GM18517 (cell line): ENCODE data around the gene NAV2.
A peak's percentile ranks its signal among the peaks of the same experiment; 100 is the strongest.
"Not testable (repeated sequence)": the region's sequence is repeated elsewhere in the genome, so short reads cannot be mapped to it uniquely, and the experiment has no call there.

ENCODE experiments used
- ATAC-seq: cut with Tn5 transposase; IDR thresholded peaks from one replicate; pipeline ENCODE4 v1.9.1; 2021; ENCODE audit warnings: mild to moderate bottlenecking, moderate library complexity; ENCODE audit not compliant: unreplicated experiment

Gene NAV2

DNA sequence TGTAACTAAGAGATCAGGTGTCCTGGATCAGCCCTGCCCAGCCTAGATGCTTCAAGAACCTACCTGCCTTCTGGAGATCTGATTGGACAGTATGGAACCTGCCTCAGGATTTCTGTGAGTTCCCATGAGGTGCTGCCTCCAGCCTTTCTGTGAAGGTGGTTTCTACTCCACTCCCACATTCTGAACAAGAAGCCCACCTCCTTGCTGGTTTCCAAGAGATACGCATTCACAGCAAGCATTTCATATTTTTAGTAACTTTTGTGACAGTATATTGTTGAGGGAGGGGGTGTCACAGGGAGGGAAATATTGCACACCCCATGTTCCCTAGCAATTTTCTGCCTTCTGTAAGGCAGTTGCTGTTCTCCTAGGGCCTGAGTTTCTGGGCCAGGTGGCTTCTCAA is 204.4 kb downstream of the NAV2 start:
- ATAC-seq, result no peak

DNA sequence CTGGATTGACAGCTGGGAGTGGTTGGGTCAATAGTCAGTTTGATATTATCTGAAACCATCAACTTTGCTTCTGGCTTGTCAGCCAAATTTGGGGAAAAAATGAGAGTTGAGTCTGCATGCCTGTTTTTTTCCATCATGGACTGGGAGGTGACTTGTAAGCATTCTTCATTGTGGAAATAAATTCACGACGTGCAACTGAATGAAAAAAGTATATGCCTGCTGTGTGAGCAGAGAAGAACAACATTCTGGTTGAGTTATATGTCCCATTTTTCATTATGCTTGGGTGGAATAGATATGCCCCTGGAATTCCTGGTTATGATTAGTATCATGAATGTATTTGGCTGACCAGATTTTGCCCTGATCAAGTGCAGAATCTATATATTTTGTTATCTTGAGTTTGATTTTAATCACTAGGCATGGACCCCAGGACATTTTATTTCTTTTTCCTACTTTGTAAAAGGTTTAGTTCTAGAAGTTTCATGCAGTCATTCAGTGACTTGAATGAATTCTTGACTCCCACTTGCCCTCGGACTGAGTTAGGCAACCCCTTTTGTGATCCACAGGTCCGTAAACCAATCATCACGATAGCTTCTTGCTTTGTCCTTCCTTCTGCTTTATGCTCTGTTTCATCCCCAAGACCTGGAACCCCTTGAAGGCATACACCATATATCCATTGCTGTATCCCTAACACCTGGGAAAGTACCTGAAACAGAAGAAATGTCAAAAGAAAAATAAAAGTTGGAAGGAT is 205.8 kb downstream of the NAV2 start:
- ATAC-seq, result no peak

DNA sequence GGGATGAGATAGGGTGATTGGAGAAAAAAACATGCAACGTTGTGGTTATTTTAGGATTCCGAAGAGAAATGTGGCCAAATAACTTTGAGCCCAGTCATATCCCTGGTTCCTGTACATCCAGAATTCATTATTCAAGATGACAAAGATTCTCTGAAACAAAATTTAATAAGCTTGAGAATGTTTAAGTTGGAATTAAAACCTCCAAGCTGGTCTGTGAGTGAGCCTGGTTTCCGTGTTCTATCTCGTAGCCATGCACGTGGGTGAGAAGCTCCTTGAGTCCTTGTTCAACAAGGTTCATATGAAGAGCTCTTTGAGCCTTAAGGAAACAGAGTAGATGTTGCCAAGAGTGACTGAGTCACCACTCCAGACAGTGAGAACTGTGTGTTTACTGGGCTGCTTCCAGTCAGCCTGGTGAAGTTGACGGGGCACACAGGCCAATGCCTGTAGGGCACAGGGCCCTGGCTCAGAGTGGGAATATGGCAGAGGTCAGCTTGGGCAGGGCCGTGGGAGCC is 206.5 kb downstream of the NAV2 start:
- no peak for ATAC-seq

DNA sequence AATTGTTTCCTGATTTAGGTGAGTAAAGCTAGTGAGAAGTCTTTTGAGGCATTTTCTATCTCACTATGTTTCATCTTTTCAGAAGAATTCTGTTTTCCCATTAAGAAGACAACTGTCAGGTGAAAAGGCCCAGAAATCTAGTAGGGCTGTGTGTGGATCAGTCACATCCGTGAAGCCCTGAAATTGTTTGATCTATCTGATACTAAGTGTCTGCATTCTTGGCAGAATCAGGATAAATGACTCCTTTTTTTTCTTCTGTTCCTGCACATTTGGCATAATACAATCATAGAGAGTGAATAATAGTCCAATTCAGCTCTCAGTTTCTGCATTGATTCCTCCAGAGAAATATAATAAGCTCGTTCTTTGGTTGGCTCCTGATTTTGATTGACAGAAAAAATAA is 208.3 kb downstream of the NAV2 start:
- ATAC-seq, result no peak

DNA sequence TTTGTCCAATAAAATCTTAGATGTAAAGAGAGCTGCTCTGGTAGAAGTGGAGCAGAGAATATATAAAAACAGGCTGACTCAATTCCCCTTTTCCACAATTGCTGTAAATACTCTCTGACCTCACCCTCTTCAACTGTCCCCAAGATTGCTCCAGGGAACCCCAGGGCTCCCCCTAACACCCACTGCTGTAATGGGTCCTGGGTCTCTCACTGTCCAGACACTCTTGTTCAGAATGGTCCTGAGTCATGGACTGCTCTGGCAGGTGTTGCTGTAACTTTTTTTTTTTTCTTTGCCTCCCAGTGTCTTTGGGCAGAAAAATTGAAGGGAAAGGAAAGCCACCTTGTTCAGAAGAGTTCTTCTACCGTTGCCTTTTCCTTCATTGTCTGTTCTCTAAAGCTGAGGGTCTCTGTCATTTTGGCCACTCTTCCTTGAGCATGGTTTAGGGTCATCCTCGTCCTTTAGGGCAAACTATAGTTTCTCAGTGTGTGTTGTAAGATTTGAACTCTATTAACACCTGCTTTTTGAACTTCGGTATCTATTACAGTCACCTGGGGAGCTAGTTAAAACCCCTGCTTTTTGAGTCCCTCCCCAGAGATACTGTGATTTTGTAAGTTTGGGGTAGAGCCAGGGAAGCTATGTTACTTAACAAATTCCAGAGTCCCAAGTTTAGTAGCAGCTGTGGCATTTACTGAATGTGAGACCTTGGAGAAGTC is 209.5 kb downstream of the NAV2 start:
- ATAC-seq, result no peak

DNA sequence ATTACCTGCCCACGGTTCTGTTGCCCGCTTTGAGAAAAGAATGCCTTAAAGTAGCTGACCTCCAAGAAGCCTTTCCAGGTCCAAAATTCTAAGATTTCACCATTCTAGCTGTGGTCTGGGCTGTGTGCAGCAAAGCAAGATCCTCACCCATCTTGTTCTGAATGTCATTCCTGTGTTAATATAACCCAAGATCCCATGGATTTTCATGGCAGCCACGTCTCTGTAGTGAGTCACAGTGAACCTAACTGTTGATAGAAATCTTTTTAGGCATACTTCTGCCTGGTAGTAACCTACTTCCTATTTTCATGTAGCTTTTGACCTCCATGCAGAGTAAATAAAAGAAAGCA is 210.0 kb downstream of the NAV2 start:
- ATAC-seq, result no peak

DNA sequence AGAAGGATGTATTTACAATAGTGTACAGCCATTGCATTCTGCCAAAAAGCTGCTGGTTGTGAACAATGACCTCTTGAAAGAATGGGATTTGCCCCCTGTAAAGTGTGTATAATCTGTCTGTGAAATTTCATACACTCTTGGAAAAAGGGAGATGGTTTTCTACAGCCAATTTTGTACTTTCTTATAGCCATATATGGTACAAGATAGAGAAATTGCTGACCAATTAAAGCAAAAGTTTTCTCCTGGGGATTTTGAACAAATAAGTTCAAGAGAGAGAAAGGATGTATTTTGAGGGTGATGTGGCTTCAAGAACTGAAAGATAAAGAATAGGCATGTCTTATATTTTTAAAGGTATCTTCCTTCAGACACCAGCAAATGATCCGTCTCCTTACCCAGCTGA is 211.0 kb downstream of the NAV2 start:
- ATAC-seq, result no peak

DNA sequence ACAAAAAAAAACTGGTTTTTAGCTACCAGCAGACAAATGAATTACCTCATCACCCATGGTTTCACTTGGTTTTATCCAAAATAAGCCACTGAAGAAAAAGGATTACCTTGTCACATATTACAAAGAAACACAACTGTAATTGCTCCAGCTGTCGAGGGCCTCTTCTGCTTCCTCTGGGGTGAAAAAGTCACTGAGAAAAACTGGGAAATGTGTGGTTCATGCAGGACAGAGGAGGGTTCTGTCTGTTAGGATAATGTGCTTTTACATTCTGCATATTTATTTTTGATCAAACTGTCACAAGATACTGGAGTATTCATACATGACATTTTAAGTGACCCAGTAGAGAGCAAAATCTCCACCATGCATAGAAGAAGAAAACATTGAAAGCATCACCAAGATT is 211.7 kb downstream of the NAV2 start:
- no peak for ATAC-seq

DNA sequence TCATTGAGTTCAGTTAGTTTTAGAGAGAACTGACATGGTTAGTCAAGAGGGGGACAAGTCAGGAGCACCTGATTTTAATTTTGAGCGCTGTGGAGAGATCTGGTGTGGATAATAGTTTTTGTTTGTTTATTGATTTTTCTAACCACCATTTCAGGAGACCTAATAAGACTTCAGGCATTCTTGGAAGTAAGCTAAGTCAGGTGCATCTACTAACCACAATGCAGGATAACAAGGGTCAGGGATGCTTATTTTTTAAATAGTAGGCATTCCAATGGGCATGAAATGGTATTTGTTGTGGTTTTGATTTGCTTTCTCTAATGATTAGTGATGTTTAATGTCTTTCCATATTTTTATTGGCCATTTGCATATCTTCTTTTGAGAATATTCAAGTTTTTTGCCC is 212.1 kb downstream of the NAV2 start:
- ATAC-seq, result no peak

DNA sequence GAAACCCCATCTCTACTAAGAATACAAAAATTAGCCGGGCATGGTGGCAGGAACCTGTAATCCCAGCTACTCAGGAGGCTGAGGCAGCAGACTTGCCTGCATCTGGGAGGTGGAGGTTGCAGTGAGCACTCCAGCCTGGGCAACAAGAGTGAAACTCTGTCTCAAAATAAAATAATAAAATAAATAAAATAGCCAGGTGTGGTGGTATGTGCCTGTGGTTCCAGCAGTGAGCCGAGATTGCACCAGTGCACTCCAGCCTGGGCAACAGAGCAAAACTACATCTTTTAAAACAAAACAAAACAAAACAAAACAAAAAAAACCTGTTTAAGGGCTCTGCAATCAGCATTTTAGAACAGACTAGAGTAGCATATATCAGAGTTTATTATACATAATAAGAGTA is 214.8 kb downstream of the NAV2 start:
- not testable (repeated sequence) for ATAC-seq

DNA sequence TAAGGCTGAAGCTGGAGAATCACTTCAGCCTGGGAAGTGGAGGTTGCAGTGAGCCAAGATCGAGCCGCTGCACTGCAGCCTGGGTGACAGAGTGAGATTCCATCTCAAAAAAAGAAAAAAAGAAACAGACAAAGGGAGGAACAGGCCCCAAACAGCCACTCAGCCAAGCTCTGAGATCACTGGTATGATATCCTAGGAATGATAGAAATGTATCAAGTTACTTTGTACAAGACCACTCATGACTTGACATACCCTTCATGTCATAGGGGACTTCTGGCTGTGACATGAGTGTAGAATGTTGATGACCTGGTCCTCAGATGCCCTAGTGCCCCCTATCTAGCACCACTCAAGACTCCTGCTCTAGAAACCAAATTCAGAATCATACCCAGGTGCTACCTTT is 216.5 kb downstream of the NAV2 start:
- ATAC-seq, result no peak

DNA sequence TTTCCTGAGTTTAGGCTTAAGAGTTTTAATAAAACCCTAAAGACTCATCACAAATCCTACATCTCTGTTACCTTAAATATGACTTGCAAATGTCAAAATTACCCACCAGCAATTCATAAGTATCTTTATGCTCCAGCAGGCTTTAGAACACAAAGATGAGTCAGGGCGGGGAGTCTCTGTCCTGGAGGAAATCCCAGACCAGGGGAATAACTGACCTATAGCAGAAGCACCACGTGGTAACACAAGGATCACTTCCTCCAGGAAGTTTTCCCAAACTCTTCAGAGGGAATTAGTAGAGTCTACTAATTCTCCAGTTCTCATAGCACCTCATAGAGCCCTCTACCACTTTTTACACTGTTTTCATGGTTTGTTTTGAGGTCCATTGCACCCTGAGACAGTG is 217.0 kb downstream of the NAV2 start:
- no peak for ATAC-seq

DNA sequence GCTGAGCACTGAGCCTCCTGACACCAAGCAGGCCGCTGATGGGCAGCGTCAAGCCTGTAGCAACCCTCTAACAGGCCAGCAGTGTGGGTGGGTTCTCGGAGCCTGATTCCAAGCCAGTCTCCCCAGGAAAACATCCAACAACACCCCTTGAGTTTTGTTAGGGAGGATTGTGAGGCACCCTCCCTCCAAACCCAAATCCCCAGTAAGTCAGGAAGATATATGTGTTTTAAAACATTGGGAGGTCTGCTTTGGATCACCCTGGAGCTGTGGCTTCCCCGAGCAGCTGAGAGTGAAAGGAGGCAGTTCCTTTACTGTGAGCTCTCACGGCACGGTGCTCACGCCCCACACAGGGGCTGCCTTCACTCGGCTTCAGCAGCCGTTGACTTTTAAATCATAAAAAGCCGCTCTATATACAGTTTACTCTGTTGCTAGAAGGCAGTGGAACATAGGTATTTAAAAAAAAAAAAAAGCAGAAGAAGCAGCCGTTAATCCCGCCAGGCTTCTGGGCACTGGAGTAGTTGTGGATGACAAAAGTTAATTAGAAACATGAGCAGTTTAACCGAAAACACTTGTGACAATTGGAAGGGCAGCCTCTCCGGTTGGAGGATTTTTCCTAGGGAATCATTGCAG is 218.6 kb downstream of the NAV2 start:
- ATAC-seq, result no peak

DNA sequence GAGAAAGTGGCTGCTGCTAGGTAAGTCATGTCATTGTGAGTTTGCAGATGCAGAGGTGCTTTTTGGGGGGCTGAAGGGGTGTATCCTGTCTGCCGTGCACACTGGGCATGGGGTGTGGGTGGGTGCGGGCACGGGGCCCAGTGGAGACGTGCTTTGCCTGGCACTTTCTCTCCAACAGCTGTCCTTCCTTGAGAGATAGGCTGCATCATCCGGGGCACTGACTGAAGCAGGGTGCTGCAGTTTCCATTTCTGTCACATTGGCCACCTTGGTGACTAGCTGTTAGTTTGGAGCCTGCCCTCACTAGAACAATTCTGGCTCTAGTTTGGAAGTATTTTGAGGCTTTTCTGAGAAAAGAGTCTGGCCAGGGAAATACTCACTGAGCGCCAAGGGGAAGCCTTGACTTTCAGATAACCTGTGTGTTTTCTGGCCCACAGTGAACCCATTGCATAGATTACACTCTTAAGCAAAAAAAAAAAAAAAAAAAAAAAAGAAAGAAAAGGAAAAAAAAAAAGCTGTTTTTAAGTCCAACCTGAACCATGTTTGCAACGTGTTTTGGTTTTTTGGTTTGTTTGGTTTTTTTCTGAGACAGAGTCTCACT is 219.2 kb downstream of the NAV2 start:
- no peak for ATAC-seq

DNA sequence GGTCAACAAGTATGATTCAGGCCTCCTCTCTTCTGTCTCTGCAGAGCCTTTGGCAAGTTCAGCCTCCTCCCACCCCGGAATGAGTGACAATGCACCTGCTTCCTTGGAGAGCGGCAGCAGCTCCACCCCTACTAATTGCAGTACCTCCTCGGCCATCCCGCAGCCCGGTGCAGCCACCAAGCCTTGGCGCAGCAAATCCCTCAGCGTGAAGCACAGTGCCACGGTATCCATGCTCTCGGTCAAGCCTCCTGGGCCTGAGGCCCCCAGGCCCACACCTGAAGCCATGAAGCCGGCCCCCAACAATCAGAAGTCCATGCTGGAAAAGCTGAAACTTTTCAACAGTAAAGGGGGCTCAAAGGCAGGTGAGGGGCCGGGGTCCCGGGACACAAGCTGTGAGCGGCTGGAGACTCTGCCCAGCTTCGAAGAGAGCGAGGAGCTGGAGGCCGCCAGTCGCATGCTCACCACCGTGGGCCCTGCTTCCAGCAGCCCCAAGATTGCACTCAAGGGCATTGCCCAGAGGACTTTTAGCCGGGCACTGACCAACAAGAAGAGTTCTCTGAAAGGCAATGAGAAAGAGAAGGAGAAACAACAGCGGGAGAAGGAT is 220.6 kb downstream of the NAV2 start:
- no peak for ATAC-seq

DNA sequence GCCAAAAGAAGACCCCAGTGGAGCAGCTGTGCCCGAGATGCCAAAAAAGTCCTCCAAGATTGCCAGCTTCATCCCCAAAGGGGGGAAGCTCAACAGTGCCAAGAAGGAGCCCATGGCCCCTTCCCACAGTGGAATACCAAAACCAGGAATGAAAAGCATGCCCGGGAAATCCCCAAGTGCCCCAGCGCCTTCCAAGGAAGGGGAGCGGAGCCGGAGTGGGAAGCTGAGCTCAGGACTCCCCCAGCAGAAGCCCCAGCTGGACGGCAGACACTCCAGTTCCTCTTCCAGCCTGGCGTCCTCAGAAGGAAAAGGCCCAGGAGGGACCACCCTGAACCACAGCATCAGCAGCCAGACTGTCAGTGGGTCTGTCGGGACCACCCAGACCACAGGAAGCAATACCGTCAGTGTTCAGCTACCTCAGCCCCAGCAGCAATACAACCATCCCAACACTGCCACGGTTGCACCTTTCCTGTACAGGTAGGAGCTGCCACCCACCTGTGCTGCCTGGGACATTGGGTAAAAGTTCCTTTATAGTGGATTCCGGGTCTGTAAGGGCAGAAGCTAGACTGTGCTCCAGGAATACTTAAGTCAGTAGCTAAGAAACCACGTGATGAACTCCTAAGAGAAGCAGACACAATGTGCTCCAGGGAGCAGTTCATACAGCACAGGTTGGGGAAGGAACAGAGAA is 221.3 kb downstream of the NAV2 start:
- no peak for ATAC-seq

DNA sequence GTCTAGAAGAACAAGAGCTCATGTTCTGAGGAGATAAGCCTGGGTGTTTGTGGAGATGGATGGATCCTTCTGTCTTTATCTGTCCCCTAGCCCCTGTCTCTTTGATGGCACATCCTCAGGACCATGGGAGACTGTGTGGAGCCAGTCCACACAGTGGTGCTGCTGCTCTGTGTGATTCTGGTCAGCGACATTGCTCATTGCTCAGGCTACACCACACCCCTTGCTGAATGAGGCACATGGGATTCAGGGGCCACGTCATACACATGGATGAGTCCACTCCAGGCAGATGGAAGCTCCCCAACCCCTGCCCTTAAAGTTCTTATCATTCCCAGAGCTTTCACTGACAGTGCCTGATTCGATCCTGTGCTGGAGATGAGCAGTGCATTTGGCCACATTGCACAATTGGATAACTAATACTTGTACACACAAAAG is 222.2 kb downstream of the NAV2 start:
- ATAC-seq, result no peak

DNA sequence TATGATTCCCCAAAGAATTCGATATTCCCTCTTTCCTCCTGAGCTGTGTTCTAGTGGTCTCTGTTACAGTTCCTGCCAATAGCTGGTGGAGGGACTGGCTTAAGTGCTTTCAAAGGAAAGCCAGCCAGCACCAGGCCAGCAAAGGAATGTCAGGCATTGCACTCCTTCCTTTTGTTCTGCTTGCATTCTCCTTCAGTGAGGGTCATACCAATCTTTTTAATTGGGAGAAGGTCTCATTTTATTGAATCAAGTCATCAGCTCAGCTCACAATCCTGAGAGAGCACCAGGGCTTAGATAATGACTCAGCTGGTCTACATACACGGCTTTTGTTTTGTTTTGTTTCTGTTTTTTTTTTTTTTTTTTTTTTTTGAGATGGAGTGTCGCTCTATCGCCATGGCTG is 222.9 kb downstream of the NAV2 start:
- no peak for ATAC-seq

DNA sequence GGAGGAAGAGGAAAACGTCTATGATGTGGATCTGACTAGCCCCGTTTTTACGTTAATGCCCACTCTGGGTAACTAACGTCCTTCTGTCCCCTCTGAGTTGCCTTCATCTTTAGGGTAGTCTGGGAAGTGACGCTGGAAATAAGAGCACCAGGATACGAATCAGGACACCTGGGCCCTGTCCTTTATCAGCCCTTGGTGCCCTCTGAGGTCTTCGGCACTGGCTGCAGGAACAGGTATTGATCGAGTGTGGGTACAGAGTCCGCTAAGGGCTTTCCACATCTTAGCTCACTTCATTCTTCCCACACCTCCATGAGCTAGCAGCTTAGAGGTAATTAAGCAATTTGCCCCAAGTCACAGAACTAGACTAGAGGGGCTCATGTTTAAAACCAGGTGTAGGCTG is 223.8 kb downstream of the NAV2 start:
- no peak for ATAC-seq

DNA sequence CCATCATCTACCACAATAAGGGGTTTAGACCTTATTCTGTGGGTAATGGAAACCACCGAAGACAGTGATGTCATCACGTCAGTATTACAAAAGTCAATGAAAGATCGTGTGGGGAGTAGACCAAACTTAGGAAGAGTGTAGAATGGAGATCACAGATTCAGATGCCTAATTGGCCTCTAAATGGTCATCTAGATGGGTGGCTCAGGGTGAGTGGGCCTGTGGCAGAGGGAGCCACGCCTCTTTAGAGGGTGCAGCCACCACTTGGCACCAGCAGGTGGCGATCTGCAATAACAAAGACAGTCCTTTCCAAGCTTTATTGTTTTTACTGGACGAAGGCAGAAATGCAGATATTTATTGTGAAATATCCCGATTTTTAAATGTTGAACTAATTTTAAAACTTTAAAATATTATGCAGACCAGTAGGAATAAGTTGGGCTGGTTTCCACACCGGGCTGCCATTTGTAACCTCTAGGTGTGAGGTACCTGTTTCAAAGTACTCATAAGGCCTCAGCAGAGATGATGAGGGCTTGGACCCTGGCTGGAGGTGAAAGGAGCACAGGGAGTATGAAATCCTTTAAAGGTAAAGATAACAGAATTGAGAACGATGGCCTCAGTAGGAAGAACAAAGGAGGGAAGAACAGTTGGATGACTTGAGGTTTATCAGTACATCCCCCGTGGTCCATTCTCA is 225.7 kb downstream of the NAV2 start:
- ATAC-seq, result peak; percentile 64
